Measurements from ENCODE around the gene PKD2. TPM values are rescaled to one million over a fixed set of nuclear protein-coding genes. Genes with fewer than 3 reads are reported as not detected.

The PKD2 gene
- total and polyA plus RNA-seq, 2 donors (not counting 1 experiment from before 2014, with no cell fraction given): 109 to 158 TPM

- Histone ChIP-seq H3K4me1 (ENCODE audit: control insufficient read depth, extremely low read depth, insufficient read depth, low read length) (peaks cover 5% of the 10 kb centered on the region), H3K79me2 (ENCODE audit: control insufficient read depth, insufficient read depth, low read length) (peaks cover 24% of the 10 kb centered on the region), H3K36me3 (ENCODE audit: control insufficient read depth, insufficient read depth, low read length) (no peaks in the 10 kb centered on the region), H3K9me3 (ENCODE audit: control insufficient read depth, insufficient read depth, low read depth, low read length) (no peaks in the 10 kb centered on the region), H3K27me3 (ENCODE audit: control insufficient read depth, insufficient read depth, low read length) (no peaks in the 10 kb centered on the region), H3K27ac (ENCODE audit: insufficient read depth, low read length) (no peak overlapping the region), H3K9ac (ENCODE audit: insufficient read depth, low read length) (no peak overlapping the region), H3K4me3 (replicated peaks in 1 of 4; ENCODE audit: control extremely low read depth in 1 of 4, insufficient read depth in 1 of 4, low read depth in 3 of 4, low read length in 4 of 4) (no peak overlapping the region), H4K20me1 (ENCODE audit: control insufficient read depth, extremely low read depth, insufficient read depth, low read length) (peaks cover 2% of the 10 kb centered on the region), H2AFZ (ENCODE audit: low read length) (no peak overlapping the region), H3K4me2 (ENCODE audit: extremely low read depth, insufficient read depth, low read length) (no peak overlapping the region)
- TF ChIP-seq CTCF (conservative IDR thresholded peaks at IDR 0.05 in 1 of 2, IDR thresholded peaks at IDR 0.05 in 1 of 2; ENCODE audit: low read depth in 1 of 2, low read length in 2 of 2) (no peak), EZH2 (IDR thresholded peaks at IDR 0.05; ENCODE audit: low read length, missing control alignments) (no peak)
- peak in 1 of 2 donors; percentile 38 for DNase-seq (ENCODE audit: low read depth in 2 of 2)
Observed at GRCh38 chr4:88005076-88005475, 2.4 kb upstream of the PKD2 start.

- no peak overlapping the region for H3K27ac ChIP-seq (ENCODE audit: insufficient read depth, low read length)
- no peaks in the 10 kb centered on the region for H3K27me3 ChIP-seq (ENCODE audit: control insufficient read depth, insufficient read depth, low read length)
- H3K4me2 ChIP-seq (ENCODE audit: extremely low read depth, insufficient read depth, low read length): no peak overlapping the region
Observed at GRCh38 chr4:88005946-88006345, 1.5 kb upstream of the PKD2 start.

GRCh38 chr4:88006956-88007303 lies 505 bp upstream of the PKD2 start:
- no peaks in the 10 kb centered on the region for H3K36me3 ChIP-seq (ENCODE audit: control insufficient read depth, insufficient read depth, low read length)
- peak overlapping the region; percentile 90 for H3K4me2 ChIP-seq (ENCODE audit: extremely low read depth, insufficient read depth, low read length)
- peaks cover 6% of the 10 kb centered on the region for H3K4me1 ChIP-seq (ENCODE audit: control insufficient read depth, extremely low read depth, insufficient read depth, low read length)
- no peak for TF ChIP-seq EZH2 (IDR thresholded peaks at IDR 0.05; ENCODE audit: low read length, missing control alignments)
- H3K9ac ChIP-seq (ENCODE audit: insufficient read depth, low read length): peak overlapping the region; percentile 51
- H3K9me3 ChIP-seq (ENCODE audit: control insufficient read depth, insufficient read depth, low read depth, low read length): no peaks in the 10 kb centered on the region
- H3K27ac ChIP-seq (ENCODE audit: insufficient read depth, low read length): peak overlapping the region; percentile 21
- H2AFZ ChIP-seq (ENCODE audit: low read length): peak overlapping the region; percentile 86
- no peak for DNase-seq (ENCODE audit: low read depth in 2 of 2)
- H3K4me3 ChIP-seq (replicated peaks in 1 of 4; ENCODE audit: control extremely low read depth in 1 of 4, insufficient read depth in 1 of 4, low read depth in 3 of 4, low read length in 4 of 4): peak overlapping the region; percentile 37 to 83 (median 53)
- peaks cover 40% of the 10 kb centered on the region for H3K79me2 ChIP-seq (ENCODE audit: control insufficient read depth, insufficient read depth, low read length)
- H4K20me1 ChIP-seq (ENCODE audit: control insufficient read depth, extremely low read depth, insufficient read depth, low read length): peaks cover 2% of the 10 kb centered on the region
- no peaks in the 10 kb centered on the region for H3K27me3 ChIP-seq (ENCODE audit: control insufficient read depth, insufficient read depth, low read length)

More at GRCh38 chr4:88005946-88006345, 1.5 kb upstream of the PKD2 start:
- no peak overlapping the region for H2AFZ ChIP-seq (ENCODE audit: low read length)
- no peak overlapping the region for H3K4me3 ChIP-seq (replicated peaks in 1 of 4; ENCODE audit: control extremely low read depth in 1 of 4, insufficient read depth in 1 of 4, low read depth in 3 of 4, low read length in 4 of 4)
- H3K9me3 ChIP-seq (ENCODE audit: control insufficient read depth, insufficient read depth, low read depth, low read length): no peaks in the 10 kb centered on the region
- no peaks in the 10 kb centered on the region for H3K36me3 ChIP-seq (ENCODE audit: control insufficient read depth, insufficient read depth, low read length)
- H4K20me1 ChIP-seq (ENCODE audit: control insufficient read depth, extremely low read depth, insufficient read depth, low read length): peaks cover 2% of the 10 kb centered on the region
- no peak overlapping the region for H3K9ac ChIP-seq (ENCODE audit: insufficient read depth, low read length)
- TF ChIP-seq CTCF (conservative IDR thresholded peaks at IDR 0.05 in 1 of 2, IDR thresholded peaks at IDR 0.05 in 1 of 2; ENCODE audit: low read depth in 1 of 2, low read length in 2 of 2) (no peak), EZH2 (IDR thresholded peaks at IDR 0.05; ENCODE audit: low read length, missing control alignments) (no peak)
- no peak for DNase-seq (ENCODE audit: low read depth in 2 of 2)
- peaks cover 5% of the 10 kb centered on the region for H3K4me1 ChIP-seq (ENCODE audit: control insufficient read depth, extremely low read depth, insufficient read depth, low read length)
- H3K79me2 ChIP-seq (ENCODE audit: control insufficient read depth, insufficient read depth, low read length): peaks cover 32% of the 10 kb centered on the region

Data from fibroblast of lung (primary cell).